Thyroid gland (tissue), 4 donors: ENCODE measurements around the gene F10. TPM values are rescaled to one million over a fixed set of nuclear protein-coding genes. Genes with fewer than 3 reads are reported as not detected.

Experiments used
- DNase-seq, 2 donors: peaks; one replicate each; pipeline ENCODE4 v3.0.0-alpha.2; 2019
- H3K27ac ChIP-seq, 3 donors: fragments of 200-600 bp; sonication (generic); 1 replicate in 2 of 3; 2 replicates in 1 of 3; pipeline ENCODE4 v1.5.1; 2016 to 2019; ENCODE audit warnings: mild to moderate bottlenecking in 1 of 3, moderate library complexity in 1 of 3
- H3K27me3 ChIP-seq: fragments of 200-600 bp; sonication (generic); one replicate; pipeline ENCODE4 v1.5.1; 2019
- H3K36me3 ChIP-seq, 2 donors: fragments of 200-600 bp; sonication (generic); one replicate each; pipeline ENCODE4 v1.5.1; 2016 to 2019
- H3K4me1 ChIP-seq, 2 donors: fragments of 200-600 bp; sonication (generic); one replicate each; pipeline ENCODE4 v1.5.1; 2017 to 2019
- H3K4me3 ChIP-seq, 3 donors: fragments of 200-600 bp; sonication (generic); replicated peaks in 1 of 3; 1 replicate in 2 of 3; 2 replicates in 1 of 3; pipeline ENCODE4 v1.5.1; 2016; ENCODE audit warnings: mild to moderate bottlenecking in 1 of 3
- H3K9me3 ChIP-seq: fragments of 200-600 bp; sonication (generic); one replicate; pipeline ENCODE4 v1.5.1; 2017
- POLR2A ChIP-seq, 2 donors: fragments of 450-650 bp; IDR thresholded peaks; one replicate each; pipeline ENCODE4 v1.6.1; 2017; ENCODE audit warnings: antibody characterized with exemption in 2 of 2, mild to moderate bottlenecking in 2 of 2, moderate library complexity in 1 of 2
- WGBS, 2 donors: methylation state at CpG; one replicate each; pipeline ENCODE4 v1.1.5; 2017; 5-methylcytosine and 5-hydroxymethylcytosine counted together
- intact Hi-C: fragments of 100-400 bp; cut with DNase I; formaldehyde crosslinking; loops from one replicate; pipeline ENCODE4 v1.15.1; 2023
- total RNA-seq, 4 donors: library from RNA; depleted of rRNA; stranded (reverse); fragments of >200 nt; gene quantifications; one replicate each; pipeline ENCODE4 v1.2.3, GENCODE V29; 2016
- TF ChIP-seq, protein P1 (sequence below), 6 experiments: fragments of 200-600 bp in 3 of 6; fragments of 450-650 bp in 3 of 6; sonication (generic) in 3 of 6; IDR thresholded peaks; one replicate each; pipeline ENCODE4 v1.5.1; 2016 to 2019; ENCODE audit warnings: antibody characterized with exemption in 6 of 6, mild to moderate bottlenecking in 2 of 6, inconsistent platforms in 1 of 6, moderate library complexity in 1 of 6

The F10 gene
- total RNA-seq, 4 donors from 2014 or later = 4.0 to 19.9 (median 7.0) TPM

DNA sequence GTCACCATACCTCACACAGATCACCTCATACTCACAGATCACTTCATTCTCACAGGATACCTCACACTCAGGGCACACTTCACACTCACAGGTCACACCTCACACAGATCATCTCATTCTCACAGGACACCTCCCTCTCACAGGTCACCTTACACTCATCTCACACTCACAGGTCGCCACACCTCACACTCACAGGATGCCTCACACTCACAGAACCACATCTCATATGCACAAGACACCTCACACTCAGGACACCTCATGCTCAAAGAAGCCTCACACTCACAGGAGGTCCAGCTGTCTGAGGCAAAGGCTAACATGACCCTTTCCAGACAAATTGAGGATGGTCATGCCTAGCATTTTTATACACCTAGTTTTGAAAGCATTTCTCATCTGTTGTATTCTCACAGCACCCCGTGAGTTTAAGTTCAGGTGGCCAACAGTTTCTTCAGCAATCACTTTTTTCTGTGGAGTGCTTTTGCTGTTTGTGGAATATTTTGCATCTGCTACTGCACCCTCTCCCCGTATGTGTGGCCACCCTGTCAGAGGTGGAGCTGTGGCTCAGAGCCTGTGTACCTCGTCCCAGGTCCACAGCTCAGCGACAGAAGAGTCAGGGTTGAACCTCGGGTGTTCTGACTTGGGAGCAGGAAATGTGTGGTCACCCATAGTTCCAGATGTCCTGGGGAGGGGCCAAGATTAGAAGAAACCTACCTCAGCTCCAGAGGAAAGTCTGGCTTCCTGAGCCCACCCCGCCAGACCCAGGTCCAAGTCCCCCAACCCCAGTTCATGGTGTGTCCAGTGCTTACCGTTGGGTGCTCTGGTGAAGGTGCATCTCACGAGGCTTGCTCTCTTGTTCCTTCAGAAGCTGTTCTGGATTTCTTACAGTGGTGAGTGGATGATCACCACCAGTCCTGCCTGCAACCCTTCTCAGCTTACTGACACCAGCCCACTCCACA lies 9.4 kb upstream of the F10 start:
- Histone ChIP-seq H3K27me3 (peaks cover 18% of the 10 kb centered on the region), H3K36me3 (no peaks in the 10 kb centered on the region), H3K27ac (no peak overlapping the region), H3K4me1 (peaks cover 4 to 14% of the 10 kb centered on the region in 2 donors), H3K4me3 (no peak overlapping the region), H3K9me3 (no peaks in the 10 kb centered on the region)
- WGBS, 2 donors = 80 to 85% methylated on average over 6 to 9 of the region's 9 CpGs
- TF ChIP-seq POLR2A (IDR thresholded peaks at IDR 0.05) = no peak
- TF ChIP-seq, protein P1, sequence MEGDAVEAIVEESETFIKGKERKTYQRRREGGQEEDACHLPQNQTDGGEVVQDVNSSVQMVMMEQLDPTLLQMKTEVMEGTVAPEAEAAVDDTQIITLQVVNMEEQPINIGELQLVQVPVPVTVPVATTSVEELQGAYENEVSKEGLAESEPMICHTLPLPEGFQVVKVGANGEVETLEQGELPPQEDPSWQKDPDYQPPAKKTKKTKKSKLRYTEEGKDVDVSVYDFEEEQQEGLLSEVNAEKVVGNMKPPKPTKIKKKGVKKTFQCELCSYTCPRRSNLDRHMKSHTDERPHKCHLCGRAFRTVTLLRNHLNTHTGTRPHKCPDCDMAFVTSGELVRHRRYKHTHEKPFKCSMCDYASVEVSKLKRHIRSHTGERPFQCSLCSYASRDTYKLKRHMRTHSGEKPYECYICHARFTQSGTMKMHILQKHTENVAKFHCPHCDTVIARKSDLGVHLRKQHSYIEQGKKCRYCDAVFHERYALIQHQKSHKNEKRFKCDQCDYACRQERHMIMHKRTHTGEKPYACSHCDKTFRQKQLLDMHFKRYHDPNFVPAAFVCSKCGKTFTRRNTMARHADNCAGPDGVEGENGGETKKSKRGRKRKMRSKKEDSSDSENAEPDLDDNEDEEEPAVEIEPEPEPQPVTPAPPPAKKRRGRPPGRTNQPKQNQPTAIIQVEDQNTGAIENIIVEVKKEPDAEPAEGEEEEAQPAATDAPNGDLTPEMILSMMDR (IDR thresholded peaks at IDR 0.05) = no peak
- DNase-seq = no peak
- intact Hi-C loops = no loop called here

GRCh38 chr13:113113846-113114271 lies 8.7 kb upstream of the F10 start:
- intact Hi-C loops = no loop called here
- Histone ChIP-seq H3K27me3 (peaks cover 18% of the 10 kb centered on the region), H3K4me3 (no peak overlapping the region), H3K27ac (no peak overlapping the region), H3K4me1 (peaks cover 4 to 14% of the 10 kb centered on the region in 2 donors), H3K9me3 (no peaks in the 10 kb centered on the region), H3K36me3 (no peaks in the 10 kb centered on the region)
- TF ChIP-seq, protein P1 (IDR thresholded peaks at IDR 0.05) = no peak
- no peak for TF ChIP-seq POLR2A (IDR thresholded peaks at IDR 0.05)
- no peak for DNase-seq
- WGBS, 2 donors = 96 to 100% methylated on average over 2 to 6 of the region's 8 CpGs

DNA sequence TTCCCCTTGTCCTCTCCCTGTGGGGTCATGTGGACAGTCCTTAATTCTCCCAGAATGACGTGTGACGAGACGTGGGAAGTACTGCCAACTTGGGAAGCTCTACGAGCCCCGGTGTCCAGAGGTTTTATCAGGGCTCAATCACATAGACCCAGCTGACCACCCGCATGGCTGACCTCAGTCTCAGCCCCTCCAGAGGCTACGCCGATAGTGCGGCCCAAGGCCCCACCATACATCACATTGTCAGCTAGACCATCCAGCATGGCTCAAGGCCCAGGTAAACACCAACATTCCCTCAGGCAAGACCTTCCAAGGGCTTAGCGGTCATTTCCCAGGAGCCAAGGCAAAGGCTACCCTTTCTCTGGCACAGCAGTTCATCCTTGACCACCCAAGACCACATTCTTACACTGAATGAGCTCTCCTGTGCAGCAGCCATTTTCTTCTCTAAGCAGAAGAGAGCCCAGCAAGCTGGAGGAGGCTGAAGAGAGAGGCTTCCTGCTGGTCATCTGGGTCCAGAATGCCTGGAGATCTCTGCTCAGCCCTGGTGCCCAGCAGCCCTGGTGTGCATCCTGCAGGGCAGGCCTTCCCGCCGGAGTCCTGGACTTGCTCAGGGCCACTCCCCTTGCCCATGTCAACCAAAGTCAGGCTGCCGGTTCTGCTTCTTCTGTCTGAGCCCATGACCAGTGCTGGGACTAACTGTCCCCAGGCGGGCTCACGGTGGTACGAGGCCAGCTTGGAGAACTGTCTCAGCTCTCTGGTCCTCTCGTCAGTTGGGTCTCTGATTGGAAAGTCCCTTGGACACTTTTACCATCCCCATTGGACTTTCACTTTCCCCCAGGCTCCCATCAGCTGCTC lies 7.9 kb upstream of the F10 start:
- intact Hi-C loops = no loop called here
- Histone ChIP-seq H3K9me3 (no peaks in the 10 kb centered on the region), H3K27me3 (peaks cover 12% of the 10 kb centered on the region), H3K4me1 (peaks cover 4 to 13% of the 10 kb centered on the region in 2 donors), H3K36me3 (no peaks in the 10 kb centered on the region), H3K27ac (no peak overlapping the region), H3K4me3 (no peak overlapping the region)
- no peak for DNase-seq
- 85 to 89% methylated on average over 12 to 17 of the region's 17 CpGs for WGBS, 2 donors
- TF ChIP-seq, protein P1 (IDR thresholded peaks at IDR 0.05) = no peak

GRCh38 chr13:113115363-113116205 lies 7.0 kb upstream of the F10 start:
- peaks cover 6% of the 10 kb centered on the region for H3K27me3 ChIP-seq
- no peaks in the 10 kb centered on the region for H3K9me3 ChIP-seq
- intact Hi-C loops = no loop called here
- no peak for DNase-seq
- no peak overlapping the region for H3K4me3 ChIP-seq
- H3K36me3 ChIP-seq = no peaks in the 10 kb centered on the region
- no peak overlapping the region for H3K27ac ChIP-seq
- 80 to 81% methylated on average over 9 to 16 of the region's 21 CpGs for WGBS, 2 donors
- TF ChIP-seq, protein P1 (IDR thresholded peaks at IDR 0.05) = no peak
- H3K4me1 ChIP-seq = peaks cover under 1 to 5% of the 10 kb centered on the region in 2 donors
